MCF 10A (cell line): ENCODE measurements around the gene CACUL1. TPM values are rescaled to one million over a fixed set of nuclear protein-coding genes. Genes with fewer than 3 reads are reported as not detected.

Source experiments
- BruUV-seq: library from RNA; stranded (reverse); fragments of 400-500 nt; replicated peaks from 2 replicates; lab custom pipeline; 2021; lab: Mats Ljungman, UMichigan
- CTCF ChIA-PET: fragments of 300-600 bp; sonication (Branson Sonifier 250); formaldehyde crosslinking; extraction: SDS; loops from one replicate; lab custom pipeline; 2021; ENCODE audit warnings: antibody characterized with exemption, inconsistent platforms; lab: Yijun Ruan, JAX
- POLR2A ChIA-PET: fragments of 300-600, 350-650 bp; sonication (Branson Sonifier 250); formaldehyde crosslinking; extraction: SDS; loops from one replicate; lab custom pipeline; 2020; ENCODE audit warnings: antibody characterized with exemption, inconsistent platforms; lab: Yijun Ruan, JAX
- DNase-seq: peaks from one replicate; pipeline ENCODE4 v3.0.0-alpha.2; 2018; ENCODE audit not compliant: unreplicated experiment
- H3K27ac Mint-ChIP-seq: one replicate; pipeline ENCODE4 v1.8.0; 2022; ENCODE audit warnings: mild to moderate bottlenecking, low read depth, mixed read lengths; ENCODE audit not compliant: unreplicated experiment
- H3K27me3 Mint-ChIP-seq: one replicate; pipeline ENCODE4 v1.8.0; 2022; ENCODE audit warnings: mixed read lengths; ENCODE audit not compliant: insufficient read depth, unreplicated experiment
- H3K36me3 Mint-ChIP-seq: one replicate; pipeline ENCODE4 v1.8.0; 2022; ENCODE audit warnings: mild to moderate bottlenecking, moderate library complexity, mixed read lengths; ENCODE audit not compliant: insufficient read depth, unreplicated experiment
- H3K4me1 Mint-ChIP-seq: one replicate; pipeline ENCODE4 v1.8.0; 2022; ENCODE audit warnings: mixed read lengths; ENCODE audit not compliant: insufficient read depth, unreplicated experiment
- H3K4me3 Mint-ChIP-seq: one replicate; pipeline ENCODE4 v1.8.0; 2022; ENCODE audit warnings: mild to moderate bottlenecking, moderate library complexity, mixed read lengths; ENCODE audit not compliant: unreplicated experiment
- H3K9me3 Mint-ChIP-seq: one replicate; pipeline ENCODE4 v1.8.0; 2022; ENCODE audit warnings: mixed read lengths; ENCODE audit not compliant: unreplicated experiment
- intact Hi-C: fragments of 100-400 bp; cut with micrococcal nuclease; formaldehyde crosslinking; loops from 2 replicates; pipeline ENCODE4 v1.14.1; 2022
- total RNA-seq: library from RNA; stranded (reverse); gene quantifications from 2 replicates; pipeline ENCODE4 v1.2.3, GENCODE V29; 2022
- TF ChIP-seq, protein P1 (sequence below): fragments of 200-600 bp; IDR thresholded peaks from one replicate; pipeline ENCODE4 v1.8.0; 2022; ENCODE audit warnings: antibody characterized with exemption, mild to moderate bottlenecking; ENCODE audit not compliant: unreplicated experiment

The CACUL1 gene
- total RNA-seq, 1 experiment from 2014 or later = 45.9 TPM

DNA sequence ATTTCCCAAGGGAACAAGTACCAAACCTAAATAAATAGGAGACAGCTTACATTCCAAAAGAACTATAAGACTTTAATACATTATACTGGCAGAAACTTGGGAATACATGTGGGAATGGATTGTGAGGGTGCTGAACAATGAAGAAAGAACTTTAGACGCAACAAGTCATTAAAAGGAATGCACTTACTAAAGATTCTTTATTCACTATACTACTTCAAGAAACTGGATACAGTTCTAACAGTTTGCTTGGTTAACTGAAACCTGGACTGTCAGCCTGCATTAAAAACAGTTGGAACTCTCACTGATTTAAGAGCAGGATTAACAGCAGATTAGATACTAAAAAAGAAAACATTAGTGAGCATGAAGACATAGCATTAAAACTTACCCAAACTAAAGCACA lies 12.0 kb downstream of the CACUL1 start:
- intact Hi-C loops = no loop called here
- DNase-seq = no peak
- peaks cover 14% of the 10 kb centered on the region for H3K36me3 Mint-ChIP-seq
- no peaks in the 10 kb centered on the region for H3K9me3 Mint-ChIP-seq
- TF ChIP-seq, protein P1, sequence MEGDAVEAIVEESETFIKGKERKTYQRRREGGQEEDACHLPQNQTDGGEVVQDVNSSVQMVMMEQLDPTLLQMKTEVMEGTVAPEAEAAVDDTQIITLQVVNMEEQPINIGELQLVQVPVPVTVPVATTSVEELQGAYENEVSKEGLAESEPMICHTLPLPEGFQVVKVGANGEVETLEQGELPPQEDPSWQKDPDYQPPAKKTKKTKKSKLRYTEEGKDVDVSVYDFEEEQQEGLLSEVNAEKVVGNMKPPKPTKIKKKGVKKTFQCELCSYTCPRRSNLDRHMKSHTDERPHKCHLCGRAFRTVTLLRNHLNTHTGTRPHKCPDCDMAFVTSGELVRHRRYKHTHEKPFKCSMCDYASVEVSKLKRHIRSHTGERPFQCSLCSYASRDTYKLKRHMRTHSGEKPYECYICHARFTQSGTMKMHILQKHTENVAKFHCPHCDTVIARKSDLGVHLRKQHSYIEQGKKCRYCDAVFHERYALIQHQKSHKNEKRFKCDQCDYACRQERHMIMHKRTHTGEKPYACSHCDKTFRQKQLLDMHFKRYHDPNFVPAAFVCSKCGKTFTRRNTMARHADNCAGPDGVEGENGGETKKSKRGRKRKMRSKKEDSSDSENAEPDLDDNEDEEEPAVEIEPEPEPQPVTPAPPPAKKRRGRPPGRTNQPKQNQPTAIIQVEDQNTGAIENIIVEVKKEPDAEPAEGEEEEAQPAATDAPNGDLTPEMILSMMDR = no peak
- H3K27me3 Mint-ChIP-seq = no peaks in the 10 kb centered on the region
- ChIA-PET CTCF (no interaction called here), POLR2A (interaction anchor here (1.6 to 4.8 kb wide), 5 partner anchors 8 to 18 kb away, joined by 6 to 47 read pairs (median 17); partner anchors contain the start of gene CACUL1)
- H3K27ac Mint-ChIP-seq = peak overlapping the region; percentile 81
- no TSS peak for BruUV-seq
- peaks cover 64% of the 10 kb centered on the region for H3K4me1 Mint-ChIP-seq
- H3K4me3 Mint-ChIP-seq = peak overlapping the region; percentile 17

- TF ChIP-seq, protein P1 = no peak
- intact Hi-C loops = no loop called here
- TSS peak; percentile 8 for BruUV-seq
- Mint-ChIP-seq H3K4me3 (peak overlapping the region; percentile 17), H3K4me1 (peaks cover 60% of the 10 kb centered on the region), H3K27me3 (no peaks in the 10 kb centered on the region), H3K27ac (peak overlapping the region; percentile 81), H3K36me3 (peaks cover 7% of the 10 kb centered on the region), H3K9me3 (no peaks in the 10 kb centered on the region)
- ChIA-PET CTCF (no interaction called here), POLR2A (interaction anchor here (0.7 to 4.8 kb wide), 6 partner anchors 9 to 289 kb away, joined by 3 to 47 read pairs (median 8); partner anchors contain the start of gene CACUL1)
- no peak for DNase-seq
Observed at GRCh38 chr10:118742032-118742431, 12.7 kb downstream of the CACUL1 start.

DNA sequence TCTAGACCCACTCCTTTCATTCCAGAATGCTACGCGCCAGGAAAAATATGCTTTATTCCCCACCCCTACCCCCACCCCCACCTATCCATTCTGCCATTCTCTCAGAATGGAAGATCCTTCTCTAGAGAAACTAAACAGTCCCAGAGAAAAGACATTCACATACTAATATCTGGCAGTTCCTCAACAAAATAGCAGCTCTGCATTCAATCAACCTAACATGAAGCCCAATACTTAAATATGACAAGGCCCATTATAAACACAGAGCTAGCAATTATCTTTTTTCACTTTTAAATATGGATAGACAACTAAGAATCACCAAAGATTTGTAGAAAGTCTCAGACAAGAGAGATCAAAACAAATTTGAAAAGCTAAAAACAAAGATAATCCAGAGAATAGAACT lies 16.4 kb downstream of the CACUL1 start:
- intact Hi-C loops = no loop called here
- H3K4me1 Mint-ChIP-seq = peaks cover 32% of the 10 kb centered on the region
- no TSS peak for BruUV-seq
- no peak overlapping the region for H3K4me3 Mint-ChIP-seq
- ChIA-PET POLR2A (interaction anchor here (0.6 to 4.8 kb wide), 4 partner anchors 15 to 378 kb away, joined by 3 to 47 read pairs (median 4); partner anchors contain the start of genes CACUL1 and NANOS1), CTCF (interaction anchor here (0.6 to 3.9 kb wide), 6 partner anchors 10 to 169 kb away, joined by 3 to 20 read pairs (median 5); partner anchors contain the start of gene CACUL1)
- TF ChIP-seq, protein P1 = no peak
- H3K36me3 Mint-ChIP-seq = no peaks in the 10 kb centered on the region
- no peaks in the 10 kb centered on the region for H3K27me3 Mint-ChIP-seq
- H3K27ac Mint-ChIP-seq = peak overlapping the region; percentile 29
- no peak for DNase-seq
- no peaks in the 10 kb centered on the region for H3K9me3 Mint-ChIP-seq

DNA sequence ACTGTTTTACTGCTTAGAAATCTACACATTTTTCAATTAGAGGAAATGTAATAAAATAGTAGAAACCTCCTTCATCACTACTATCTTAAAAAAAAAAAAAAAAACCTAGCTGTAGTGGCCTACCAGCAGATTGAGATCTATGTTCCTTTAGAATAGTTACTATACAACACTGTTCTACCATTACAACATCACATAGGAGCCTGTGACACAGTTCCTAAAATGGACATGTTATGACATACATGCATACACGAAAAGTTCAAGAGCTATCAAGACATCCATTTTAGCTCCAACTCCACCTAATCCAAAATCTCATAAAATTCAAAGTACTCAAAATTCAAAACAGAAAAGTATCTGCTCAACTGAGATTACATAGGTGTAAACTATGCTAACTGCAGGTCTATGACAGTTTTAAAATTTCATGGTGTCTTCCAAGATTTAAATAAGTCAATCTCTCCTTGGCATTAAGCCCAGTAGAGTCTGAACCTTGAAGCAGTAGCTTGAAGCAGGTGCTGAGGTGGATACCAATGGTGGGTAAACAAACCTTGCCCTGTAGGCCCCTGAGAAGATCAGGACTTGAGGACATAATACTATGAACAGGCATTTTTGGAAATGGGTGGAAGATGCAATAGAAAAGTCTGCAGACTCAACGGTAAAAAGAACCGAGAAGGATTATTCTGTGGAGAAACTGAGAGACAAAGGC lies 17.0 kb downstream of the CACUL1 start:
- intact Hi-C loops = no loop called here
- no TSS peak for BruUV-seq
- peaks cover 27% of the 10 kb centered on the region for H3K4me1 Mint-ChIP-seq
- DNase-seq = no peak
- no peaks in the 10 kb centered on the region for H3K9me3 Mint-ChIP-seq
- no peak overlapping the region for H3K4me3 Mint-ChIP-seq
- TF ChIP-seq, protein P1 = no peak
- H3K27ac Mint-ChIP-seq = peak overlapping the region; percentile 29
- H3K36me3 Mint-ChIP-seq = no peaks in the 10 kb centered on the region
- H3K27me3 Mint-ChIP-seq = no peaks in the 10 kb centered on the region
- POLR2A ChIA-PET = interaction anchor here (0.6 to 4.8 kb wide), 5 partner anchors 16 to 292 kb away, joined by 3 to 47 read pairs (median 3); partner anchors contain the start of genes CACUL1 and NANOS1
- CTCF ChIA-PET = interaction anchor here (0.6 to 3.9 kb wide), 6 partner anchors 9 to 169 kb away, joined by 3 to 20 read pairs (median 3); no protein-coding TSS in a partner anchor
